HFF-Myc (cell line): ENCODE results near the gene CMIP.
"Not testable (repeated sequence)": the region's sequence is repeated elsewhere in the genome, so short reads cannot be mapped to it uniquely, and the experiment has no call there.

Experiments used
- DNase-seq: peaks from one replicate; pipeline ENCODE4 v3.0.0-alpha.2; 2011; ENCODE audit warnings: low read depth; ENCODE audit errors: extremely low read depth
- H3K4me3 ChIP-seq: replicated peaks from 2 replicates; pipeline ENCODE4 v1.5.1; 2011; ENCODE audit warnings: low read depth, mild to moderate bottlenecking, control low read depth, low read length
- TF ChIP-seq, protein P1 (sequence below): IDR thresholded peaks from 2 replicates; pipeline ENCODE4 v1.5.1; 2012; ENCODE audit warnings: mild to moderate bottlenecking, low read depth, low read length, control low read depth; ENCODE audit errors: missing control alignments

Gene CMIP

DNA sequence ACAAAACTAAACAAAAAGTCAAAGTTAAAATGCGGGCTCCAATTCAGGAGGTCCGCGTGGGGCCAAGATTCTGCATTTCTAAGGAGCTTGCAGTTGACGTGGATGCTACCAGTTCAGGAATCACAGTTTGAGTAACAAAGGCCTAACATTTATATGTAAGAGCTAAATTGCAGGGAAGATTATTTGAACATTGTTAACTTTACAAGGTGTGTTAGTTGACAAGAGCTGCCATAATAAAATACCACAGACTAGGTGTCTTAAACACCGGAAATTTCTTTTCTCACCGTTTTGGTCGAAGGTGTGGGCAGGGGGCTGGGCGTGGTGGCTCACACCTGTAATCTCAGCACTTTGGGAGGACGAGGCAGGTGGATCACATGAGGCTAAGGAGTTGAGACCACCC lies 24.8 kb upstream of the CMIP start:
- TF ChIP-seq, protein P1, sequence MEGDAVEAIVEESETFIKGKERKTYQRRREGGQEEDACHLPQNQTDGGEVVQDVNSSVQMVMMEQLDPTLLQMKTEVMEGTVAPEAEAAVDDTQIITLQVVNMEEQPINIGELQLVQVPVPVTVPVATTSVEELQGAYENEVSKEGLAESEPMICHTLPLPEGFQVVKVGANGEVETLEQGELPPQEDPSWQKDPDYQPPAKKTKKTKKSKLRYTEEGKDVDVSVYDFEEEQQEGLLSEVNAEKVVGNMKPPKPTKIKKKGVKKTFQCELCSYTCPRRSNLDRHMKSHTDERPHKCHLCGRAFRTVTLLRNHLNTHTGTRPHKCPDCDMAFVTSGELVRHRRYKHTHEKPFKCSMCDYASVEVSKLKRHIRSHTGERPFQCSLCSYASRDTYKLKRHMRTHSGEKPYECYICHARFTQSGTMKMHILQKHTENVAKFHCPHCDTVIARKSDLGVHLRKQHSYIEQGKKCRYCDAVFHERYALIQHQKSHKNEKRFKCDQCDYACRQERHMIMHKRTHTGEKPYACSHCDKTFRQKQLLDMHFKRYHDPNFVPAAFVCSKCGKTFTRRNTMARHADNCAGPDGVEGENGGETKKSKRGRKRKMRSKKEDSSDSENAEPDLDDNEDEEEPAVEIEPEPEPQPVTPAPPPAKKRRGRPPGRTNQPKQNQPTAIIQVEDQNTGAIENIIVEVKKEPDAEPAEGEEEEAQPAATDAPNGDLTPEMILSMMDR = no peak
- no peak for DNase-seq
- no peak overlapping the region for H3K4me3 ChIP-seq

DNA sequence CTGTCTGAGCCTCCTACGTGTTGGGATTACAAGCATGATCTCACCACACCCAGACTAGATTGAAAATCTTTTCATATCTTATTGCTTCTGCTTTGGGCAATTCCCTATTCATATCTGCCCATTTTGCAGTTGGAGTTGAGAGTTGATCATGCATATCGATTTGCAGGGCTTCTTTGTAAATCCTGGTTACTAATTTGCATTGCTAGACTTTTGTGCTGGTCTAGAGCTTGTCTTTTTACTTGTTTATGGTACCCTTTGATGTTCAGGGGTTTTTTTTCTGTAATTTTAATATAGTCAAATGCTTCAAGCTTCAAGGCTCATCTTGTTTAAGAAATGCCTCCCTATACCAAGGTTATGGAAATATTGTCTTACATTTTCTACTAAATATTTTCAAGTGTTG lies 23.5 kb upstream of the CMIP start:
- TF ChIP-seq, protein P1 = no peak
- no peak overlapping the region for H3K4me3 ChIP-seq
- DNase-seq = no peak

DNA sequence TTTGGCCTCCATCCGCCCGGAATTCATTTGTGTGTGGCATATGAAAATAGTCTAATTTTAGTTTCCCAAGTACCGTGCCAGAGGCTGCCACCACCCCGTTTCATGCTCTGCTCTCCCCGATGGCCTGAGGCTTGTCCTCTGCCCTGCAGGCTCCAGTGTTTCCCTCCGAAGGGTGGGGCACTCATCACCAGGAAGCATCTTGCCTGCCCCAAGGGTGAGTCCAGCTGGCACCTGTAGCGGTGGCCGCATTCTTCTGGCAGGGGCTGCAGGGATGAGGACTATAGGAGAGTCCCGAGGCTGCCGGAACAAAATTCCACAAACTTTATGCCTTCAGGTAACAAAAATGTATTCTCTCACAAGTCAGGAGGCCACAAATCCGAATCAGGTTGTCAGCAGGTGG lies 23.1 kb upstream of the CMIP start:
- TF ChIP-seq, protein P1 = no peak
- DNase-seq = no peak
- H3K4me3 ChIP-seq = no peak overlapping the region

DNA sequence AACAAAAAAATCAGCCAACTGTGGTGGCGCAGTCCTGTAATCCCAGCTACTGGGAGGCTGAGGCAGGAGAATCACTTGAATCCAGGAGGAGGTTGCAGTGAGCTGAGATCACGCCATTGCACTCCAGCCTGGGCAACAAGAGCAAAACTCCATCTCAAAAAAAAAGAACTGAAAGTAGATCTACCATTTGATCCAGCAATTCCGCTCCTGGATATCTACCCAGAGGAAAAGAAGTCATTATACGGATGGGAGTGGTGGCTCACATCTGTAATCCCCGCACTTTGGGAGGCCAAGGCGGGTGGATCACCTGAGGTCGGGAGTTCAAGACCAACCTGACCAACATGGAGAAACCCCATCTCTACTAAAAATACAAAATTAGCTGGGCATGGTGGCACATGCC lies 22.5 kb upstream of the CMIP start:
- DNase-seq, H3K4me3 ChIP-seq: not testable (repeated sequence)

DNA sequence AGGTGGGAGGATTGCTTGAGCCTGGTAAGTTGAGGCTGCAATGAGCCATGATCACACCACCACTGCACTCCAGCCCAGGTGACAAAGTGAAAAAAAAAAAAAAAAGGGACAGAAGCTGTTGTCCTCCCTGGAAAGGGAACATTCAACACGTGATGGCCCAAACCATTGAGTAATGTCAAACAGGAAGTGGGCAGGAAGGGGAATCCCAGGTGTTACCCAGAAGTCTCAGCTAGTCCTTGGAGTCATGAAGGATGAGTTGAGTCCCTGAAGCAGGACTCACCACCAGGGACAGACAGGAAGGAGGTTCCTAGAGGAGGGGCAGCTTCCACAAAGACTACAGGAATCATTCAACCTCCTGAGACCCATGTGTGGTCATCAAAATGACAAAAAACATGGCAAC lies 19.8 kb upstream of the CMIP start:
- TF ChIP-seq, protein P1 = no peak
- no peak overlapping the region for H3K4me3 ChIP-seq
- no peak for DNase-seq

DNA sequence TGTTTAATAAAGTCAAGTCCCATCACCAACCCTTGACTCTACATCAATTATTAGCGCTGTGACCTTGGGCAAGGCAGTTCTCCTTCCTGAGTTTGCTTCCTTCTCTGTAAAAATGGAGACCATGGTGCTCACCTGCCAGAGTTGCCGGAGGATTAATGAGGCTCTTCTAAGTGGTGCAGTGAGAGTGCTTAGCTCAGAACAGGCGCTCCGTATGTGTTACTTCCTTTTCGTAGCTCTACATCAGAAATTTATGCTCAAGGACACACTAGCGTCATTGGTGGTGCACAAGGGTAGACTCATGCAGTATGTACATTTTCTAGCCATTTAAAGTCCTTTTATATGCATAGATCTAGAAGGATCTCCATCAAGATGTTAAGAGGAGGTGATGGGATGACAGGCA lies 17.4 kb upstream of the CMIP start:
- no peak overlapping the region for H3K4me3 ChIP-seq
- TF ChIP-seq, protein P1 = no peak
- no peak for DNase-seq

DNA sequence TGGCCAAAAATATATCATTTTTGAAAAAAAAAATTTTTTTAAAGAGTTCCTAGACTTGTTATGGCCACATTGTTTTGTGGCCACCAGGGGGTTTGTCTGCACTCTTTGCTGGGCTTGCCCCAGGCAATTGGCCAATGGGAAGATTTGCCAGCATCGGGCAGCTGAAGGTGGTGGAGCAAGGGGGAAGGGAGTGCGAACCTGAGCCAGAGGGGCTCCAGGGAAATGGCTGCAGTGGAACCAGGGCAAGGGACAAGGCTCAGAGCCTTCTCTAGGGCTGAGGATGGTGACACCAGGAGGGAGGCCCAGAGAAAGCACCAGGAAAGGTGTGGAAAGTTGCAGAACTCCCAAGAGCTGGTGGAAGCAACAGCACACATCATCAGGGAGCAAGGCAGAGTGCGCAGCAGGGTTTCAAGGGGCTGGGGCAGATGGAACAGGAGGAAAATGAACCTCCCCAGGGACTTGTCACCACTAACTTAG lies 15.5 kb upstream of the CMIP start:
- no peak overlapping the region for H3K4me3 ChIP-seq
- TF ChIP-seq, protein P1 = peak; percentile 70
- DNase-seq = no peak
